ENCODE data around the gene RAF1. TPM values are rescaled to one million over a fixed set of nuclear protein-coding genes. Genes with fewer than 3 reads are reported as not detected.

RAF1 gene
- total RNA-seq, 4 donors from 2014 or later: 74.5 to 123 (median 110) TPM

- intact Hi-C loops (cut with DNase I; ENCODE audit: low total_unique reads): no loop called here
- peaks cover 5 to 7% of the 10 kb centered on the region in 2 donors for H3K4me1 ChIP-seq
Observed at GRCh38 chr3:12558706-12559105, 105.2 kb downstream of the RAF1 start.

GRCh38 chr3:12557473-12558100 is 106.3 kb downstream of the RAF1 start:
- intact Hi-C loops (cut with DNase I; ENCODE audit: low total_unique reads): no loop called here
- Histone ChIP-seq H3K27ac (peak overlapping the region; percentile 85 to 95), H3K27me3 (no peaks in the 10 kb centered on the region), H3K4me3 (peak overlapping the region; percentile 83 to 88), H3K4me1 (peaks cover 5 to 7% of the 10 kb centered on the region in 2 donors), H3K36me3 (no peaks in the 10 kb centered on the region), H3K9me3 (no peaks in the 10 kb centered on the region)
- DNase-seq: no peak
- TF ChIP-seq POLR2A (IDR thresholded peaks at IDR 0.05): no peak
- TF ChIP-seq CTCF (IDR thresholded peaks at IDR 0.05): no peak

More at GRCh38 chr3:12558706-12559105, 105.2 kb downstream of the RAF1 start:
- DNase-seq: no peak
- TF ChIP-seq POLR2A (IDR thresholded peaks at IDR 0.05): no peak
- TF ChIP-seq CTCF (IDR thresholded peaks at IDR 0.05): no peak
- Histone ChIP-seq H3K36me3 (no peaks in the 10 kb centered on the region), H3K4me3 (no peak overlapping the region), H3K9me3 (no peaks in the 10 kb centered on the region), H3K27me3 (no peaks in the 10 kb centered on the region), H3K27ac (no peak overlapping the region)

- peak in 2 of 4 experiments; percentile 22 to 36 for TF ChIP-seq CTCF (IDR thresholded peaks at IDR 0.05)
- TF ChIP-seq POLR2A (IDR thresholded peaks at IDR 0.05): peak; percentile 92 to 99
- peaks cover 5 to 7% of the 10 kb centered on the region in 2 donors for H3K4me1 ChIP-seq
- no peaks in the 10 kb centered on the region for H3K9me3 ChIP-seq
Observed at GRCh38 chr3:12556690-12557472, 107.0 kb downstream of the RAF1 start, which contains the start of gene MKRN2. MKRN2 (plus strand) TSS chr3:12557087; CDS start chr3:12557151, 64 bp downstream.

GRCh38 chr3:12556314-12556689 is 107.6 kb downstream of the RAF1 start:
- intact Hi-C loops (cut with DNase I; ENCODE audit: low total_unique reads): no loop called here
- Histone ChIP-seq H3K27me3 (no peaks in the 10 kb centered on the region), H3K27ac (peak overlapping the region; percentile 85 to 95), H3K36me3 (no peaks in the 10 kb centered on the region), H3K4me1 (peaks cover 5 to 7% of the 10 kb centered on the region in 2 donors), H3K9me3 (no peaks in the 10 kb centered on the region), H3K4me3 (peak overlapping the region; percentile 83 to 88)
- TF ChIP-seq CTCF (IDR thresholded peaks at IDR 0.05): no peak
- DNase-seq: no peak

More at GRCh38 chr3:12556690-12557472, 107.0 kb downstream of the RAF1 start, which contains the start of gene MKRN2:
- intact Hi-C loops (cut with DNase I; ENCODE audit: low total_unique reads): no loop called here
- no peaks in the 10 kb centered on the region for H3K27me3 ChIP-seq
- peak within 1 kb of the TSS; percentile 85 to 95 for H3K27ac ChIP-seq
- H3K36me3 ChIP-seq: no peaks in the 10 kb centered on the region
- DNase-seq: peak; percentile 75 to 87
- peak within 1 kb of the TSS; percentile 83 to 88 for H3K4me3 ChIP-seq

GRCh38 chr3:12553921-12554391 is 110.0 kb downstream of the RAF1 start:
- peak overlapping the region; percentile 30 to 37 for H3K4me3 ChIP-seq
- H3K9me3 ChIP-seq: no peaks in the 10 kb centered on the region
- intact Hi-C loops (cut with DNase I; ENCODE audit: low total_unique reads): no loop called here
- DNase-seq: peak in 1 of 2 donors; percentile 22
- TF ChIP-seq POLR2A (IDR thresholded peaks at IDR 0.05) (no peak), CTCF (IDR thresholded peaks at IDR 0.05) (no peak)
- H3K27me3 ChIP-seq: no peaks in the 10 kb centered on the region
- H3K4me1 ChIP-seq: no peaks in the 10 kb centered on the region
- no peak overlapping the region for H3K27ac ChIP-seq
- H3K36me3 ChIP-seq: no peaks in the 10 kb centered on the region

Data from uterus (tissue), 4 donors.